Stimulated activated naive B cell treated with anti-CD40 and anti-IgM and Interleukin-4, amounts not matched to agents 10 μg/mL and 1 μg/mL and 100 μg/mL, for 72 hours (primary cell): ENCODE measurements around the gene ALPK3.
A peak's percentile ranks its signal among the peaks of the same experiment; 100 is the strongest.

ENCODE experiments used
- ATAC-seq, 2 donors: fragments of 150-1000 bp; cut with Tn5 transposase; replicated peaks; 2 replicates each; pipeline ENCODE4 v1.10.0; 2021; ENCODE audit warnings: moderate library complexity in 1 of 2
- DNase-seq: peaks from one replicate; pipeline ENCODE4 v3.0.0; 2021
- H3K27ac Mint-ChIP-seq: one replicate; pipeline ENCODE4 v1.8.0; 2022; ENCODE audit warnings: mild to moderate bottlenecking, mixed read lengths
- H3K27me3 Mint-ChIP-seq, 2 donors: one replicate each; pipeline ENCODE4 v1.8.0; 2022; ENCODE audit warnings: mixed read lengths in 2 of 2
- H3K36me3 Mint-ChIP-seq, 2 donors: one replicate each; pipeline ENCODE4 v1.8.0; 2022; ENCODE audit warnings: mixed read lengths in 2 of 2, mild to moderate bottlenecking in 1 of 2
- H3K4me1 Mint-ChIP-seq, 2 donors: one replicate each; pipeline ENCODE4 v1.8.0; 2022; ENCODE audit warnings: mixed read lengths in 2 of 2, mild to moderate bottlenecking in 1 of 2
- H3K4me3 Mint-ChIP-seq, 2 donors: one replicate each; pipeline ENCODE4 v1.8.0; 2022; ENCODE audit warnings: mild to moderate bottlenecking in 2 of 2, mixed read lengths in 2 of 2, moderate library complexity in 1 of 2
- H3K9me3 Mint-ChIP-seq, 2 donors: one replicate each; pipeline ENCODE4 v1.8.0; 2022; ENCODE audit warnings: mixed read lengths in 2 of 2, mild to moderate bottlenecking in 1 of 2

ALPK3 gene

GRCh38 chr15:84788500-84788899 is 28.7 kb upstream of the ALPK3 start:
- Mint-ChIP-seq H3K27ac (no peak overlapping the region), H3K9me3 (no peaks in the 10 kb centered on the region), H3K36me3 (peaks cover 42 to 69% of the 10 kb centered on the region in 2 donors), H3K27me3 (no peaks in the 10 kb centered on the region), H3K4me1 (peaks cover 41 to 67% of the 10 kb centered on the region in 2 donors), H3K4me3 (no peak overlapping the region)
- ATAC-seq (no peak), DNase-seq (no peak)

GRCh38 chr15:84789762-84790161 is 27.4 kb upstream of the ALPK3 start:
- DNase-seq (peak; percentile 4), ATAC-seq (peak; percentile 78 to 86)
- Mint-ChIP-seq H3K27ac (peak overlapping the region; percentile 87), H3K36me3 (peaks cover 39 to 66% of the 10 kb centered on the region in 2 donors), H3K4me3 (peak overlapping the region in 1 of 2 donors; percentile 30), H3K4me1 (peaks cover 38 to 54% of the 10 kb centered on the region in 2 donors), H3K9me3 (no peaks in the 10 kb centered on the region), H3K27me3 (no peaks in the 10 kb centered on the region)

- Mint-ChIP-seq H3K27ac (peak overlapping the region; percentile 47), H3K4me1 (peaks cover 32 to 45% of the 10 kb centered on the region in 2 donors), H3K27me3 (no peaks in the 10 kb centered on the region), H3K9me3 (no peaks in the 10 kb centered on the region), H3K36me3 (peaks cover 35 to 58% of the 10 kb centered on the region in 2 donors), H3K4me3 (no peak overlapping the region)
- ATAC-seq (no peak), DNase-seq (no peak)
Measured at GRCh38 chr15:84790676-84791075, 26.5 kb upstream of the ALPK3 start.

GRCh38 chr15:84791763-84792162 is 25.4 kb upstream of the ALPK3 start:
- Mint-ChIP-seq H3K27ac (no peak overlapping the region), H3K36me3 (peaks cover 34 to 57% of the 10 kb centered on the region in 2 donors)

GRCh38 chr15:84793431-84794161 is 23.6 kb upstream of the ALPK3 start:
- DNase-seq (no peak), ATAC-seq (no peak)
- peaks cover 18 to 21% of the 10 kb centered on the region in 2 donors for H3K4me1 Mint-ChIP-seq
- H3K36me3 Mint-ChIP-seq, result peaks cover 42 to 60% of the 10 kb centered on the region in 2 donors
- no peaks in the 10 kb centered on the region for H3K9me3 Mint-ChIP-seq
- H3K4me3 Mint-ChIP-seq, result no peak overlapping the region
- no peak overlapping the region for H3K27ac Mint-ChIP-seq
- H3K27me3 Mint-ChIP-seq, result no peaks in the 10 kb centered on the region

More at GRCh38 chr15:84791763-84792162, 25.4 kb upstream of the ALPK3 start:
- no peak overlapping the region for H3K4me3 Mint-ChIP-seq
- H3K9me3 Mint-ChIP-seq, result no peaks in the 10 kb centered on the region
- ATAC-seq (no peak), DNase-seq (no peak)
- H3K27me3 Mint-ChIP-seq, result no peaks in the 10 kb centered on the region
- H3K4me1 Mint-ChIP-seq, result peaks cover 29 to 36% of the 10 kb centered on the region in 2 donors

GRCh38 chr15:84794162-84794547 is 23.0 kb upstream of the ALPK3 start:
- Mint-ChIP-seq H3K4me3 (no peak overlapping the region), H3K9me3 (no peaks in the 10 kb centered on the region), H3K27me3 (no peaks in the 10 kb centered on the region), H3K4me1 (peaks cover 16 to 18% of the 10 kb centered on the region in 2 donors), H3K27ac (no peak overlapping the region), H3K36me3 (peaks cover 40 to 59% of the 10 kb centered on the region in 2 donors)
- ATAC-seq (no peak), DNase-seq (no peak)

- Mint-ChIP-seq H3K4me1 (peaks cover 6 to 10% of the 10 kb centered on the region in 2 donors), H3K4me3 (no peak overlapping the region), H3K27me3 (no peaks in the 10 kb centered on the region), H3K27ac (no peak overlapping the region), H3K9me3 (no peaks in the 10 kb centered on the region), H3K36me3 (peaks cover 40 to 62% of the 10 kb centered on the region in 2 donors)
- DNase-seq (no peak), ATAC-seq (no peak)
Measured at GRCh38 chr15:84795186-84795585, 22.0 kb upstream of the ALPK3 start.

GRCh38 chr15:84797212-84797611 is 19.9 kb upstream of the ALPK3 start:
- Mint-ChIP-seq H3K36me3 (peaks cover 36 to 51% of the 10 kb centered on the region in 2 donors), H3K27me3 (no peaks in the 10 kb centered on the region), H3K4me1 (peaks cover 0 to 2% of the 10 kb centered on the region in 2 donors), H3K9me3 (no peaks in the 10 kb centered on the region), H3K4me3 (no peak overlapping the region), H3K27ac (no peak overlapping the region)
- no peak for DNase-seq
- ATAC-seq, result no peak

- Mint-ChIP-seq H3K36me3 (peaks cover 38 to 51% of the 10 kb centered on the region in 2 donors), H3K9me3 (no peaks in the 10 kb centered on the region), H3K27me3 (no peaks in the 10 kb centered on the region), H3K4me1 (peaks cover 0 to 2% of the 10 kb centered on the region in 2 donors), H3K4me3 (no peak overlapping the region), H3K27ac (peak overlapping the region; percentile 20)
- DNase-seq (no peak), ATAC-seq (no peak)
Measured at GRCh38 chr15:84797801-84798200, 19.4 kb upstream of the ALPK3 start.

GRCh38 chr15:84798436-84798946 is 18.7 kb upstream of the ALPK3 start:
- no peaks in the 10 kb centered on the region for H3K9me3 Mint-ChIP-seq
- no peak overlapping the region for H3K4me3 Mint-ChIP-seq
- ATAC-seq (no peak), DNase-seq (no peak)
- H3K36me3 Mint-ChIP-seq, result peaks cover 44 to 56% of the 10 kb centered on the region in 2 donors
- H3K27me3 Mint-ChIP-seq, result no peaks in the 10 kb centered on the region
- peaks cover 0 to 2% of the 10 kb centered on the region in 2 donors for H3K4me1 Mint-ChIP-seq
- no peak overlapping the region for H3K27ac Mint-ChIP-seq

GRCh38 chr15:84799511-84800187 is 17.5 kb upstream of the ALPK3 start:
- H3K4me1 Mint-ChIP-seq, result peaks cover 0 to 2% of the 10 kb centered on the region in 2 donors

GRCh38 chr15:84800365-84800806 is 16.8 kb upstream of the ALPK3 start:
- DNase-seq, result no peak
- no peaks in the 10 kb centered on the region for H3K9me3 Mint-ChIP-seq
- no peak overlapping the region for H3K27ac Mint-ChIP-seq
- H3K4me3 Mint-ChIP-seq, result no peak overlapping the region
- H3K4me1 Mint-ChIP-seq, result peaks cover 0 to 2% of the 10 kb centered on the region in 2 donors
- ATAC-seq, result no peak
- peaks cover 43 to 61% of the 10 kb centered on the region in 2 donors for H3K36me3 Mint-ChIP-seq
- no peaks in the 10 kb centered on the region for H3K27me3 Mint-ChIP-seq

More at GRCh38 chr15:84799511-84800187, 17.5 kb upstream of the ALPK3 start:
- DNase-seq, result no peak
- ATAC-seq, result no peak
- Mint-ChIP-seq H3K4me3 (no peak overlapping the region), H3K27ac (no peak overlapping the region), H3K27me3 (no peaks in the 10 kb centered on the region), H3K9me3 (no peaks in the 10 kb centered on the region), H3K36me3 (peaks cover 40 to 55% of the 10 kb centered on the region in 2 donors)

- H3K4me3 Mint-ChIP-seq, result no peak overlapping the region
- no peak overlapping the region for H3K27ac Mint-ChIP-seq
- H3K9me3 Mint-ChIP-seq, result no peaks in the 10 kb centered on the region
- no peak for DNase-seq
- H3K4me1 Mint-ChIP-seq, result peaks cover 2 to 12% of the 10 kb centered on the region in 2 donors
- peaks cover 36 to 57% of the 10 kb centered on the region in 2 donors for H3K36me3 Mint-ChIP-seq
- no peaks in the 10 kb centered on the region for H3K27me3 Mint-ChIP-seq
- ATAC-seq, result no peak
Measured at GRCh38 chr15:84804005-84804900, 12.9 kb upstream of the ALPK3 start.

GRCh38 chr15:84805221-84805620 is 11.9 kb upstream of the ALPK3 start:
- H3K36me3 Mint-ChIP-seq, result peaks cover 33 to 51% of the 10 kb centered on the region in 2 donors
- no peaks in the 10 kb centered on the region for H3K27me3 Mint-ChIP-seq
- H3K27ac Mint-ChIP-seq, result no peak overlapping the region
- no peak overlapping the region for H3K4me3 Mint-ChIP-seq
- no peak for ATAC-seq
- H3K9me3 Mint-ChIP-seq, result no peaks in the 10 kb centered on the region
- DNase-seq, result no peak
- H3K4me1 Mint-ChIP-seq, result peaks cover 2 to 12% of the 10 kb centered on the region in 2 donors
